Lung (tissue), 12 donors: Measurements from ENCODE around the gene CMBL. TPM values are rescaled to one million over a fixed set of nuclear protein-coding genes. Genes with fewer than 3 reads are reported as not detected.

Source experiments
- ATAC-seq: fragments of 200-7000 bp; cut with Tn5 transposase; one replicate; pipeline ENCODE4 v1.9.1; 2020; ENCODE audit warnings: moderate number of reproducible peaks; ENCODE audit not compliant: insufficient read depth, low FRiP score
- DNase-seq, 3 donors: peaks; one replicate each; pipeline ENCODE4 v3.0.0-alpha.2; 2013 to 2017
- H3K27ac ChIP-seq, 2 donors: one replicate each; pipeline ENCODE4 v1.5.1; 2013; ENCODE audit warnings: mild to moderate bottlenecking in 2 of 2, moderate library complexity in 2 of 2, control low read depth in 1 of 2, inconsistent platforms in 1 of 2, low read depth in 1 of 2, low read length in 1 of 2
- H3K27me3 ChIP-seq, 3 donors: one replicate each; pipeline ENCODE4 v1.5.1; 2013; ENCODE audit warnings: low read length in 2 of 3; ENCODE audit not compliant: control insufficient read depth in 3 of 3, insufficient read depth in 3 of 3
- H3K36me3 ChIP-seq, 4 donors: one replicate each; pipeline ENCODE4 v1.5.1; 2013; ENCODE audit warnings: low read length in 4 of 4, mild to moderate bottlenecking in 1 of 4, moderate library complexity in 1 of 4; ENCODE audit not compliant: control insufficient read depth in 4 of 4, insufficient read depth in 4 of 4
- H3K4me1 ChIP-seq, 5 donors: one replicate each; pipeline ENCODE4 v1.5.1; 2013; ENCODE audit warnings: low read length in 5 of 5, mild to moderate bottlenecking in 2 of 5, moderate library complexity in 1 of 5; ENCODE audit not compliant: control insufficient read depth in 5 of 5, insufficient read depth in 5 of 5
- H3K4me3 ChIP-seq: one replicate; pipeline ENCODE4 v1.5.1; 2013; ENCODE audit warnings: mild to moderate bottlenecking, control low read depth, moderate library complexity
- H3K9ac ChIP-seq, 2 donors: one replicate each; pipeline ENCODE4 v1.5.1; 2013; ENCODE audit warnings: low read length in 2 of 2, control low read depth in 1 of 2; ENCODE audit not compliant: insufficient read depth in 1 of 2
- H3K9me3 ChIP-seq, 4 donors: one replicate each; pipeline ENCODE4 v1.5.1; 2013; ENCODE audit warnings: low read length in 3 of 4, mild to moderate bottlenecking in 1 of 4, moderate library complexity in 1 of 4; ENCODE audit not compliant: control insufficient read depth in 4 of 4, insufficient read depth in 3 of 4
- WGBS, 2 donors: extraction: QIAGEN DNeasy Blood & Tissue Kit; methylation state at CpG; one replicate each; pipeline ENCODE4 v1.1.7; 2013; 5-methylcytosine and 5-hydroxymethylcytosine counted together
- polyA plus RNA-seq, 2 donors: library from polyadenylated mRNA; stranded (reverse); fragments of 200-250 nt; gene quantifications; one replicate each; pipeline ENCODE4 v1.2.1, GENCODE V29; 2013
- total RNA-seq, 2 donors: library from RNA; depleted of rRNA in 1 of 2; stranded (reverse); fragments of >200 nt in 1 of 2; gene quantifications; one replicate each; pipeline ENCODE4 v1.2.1, GENCODE V29; 2014 to 2021
- TF ChIP-seq, protein P1 (sequence below): IDR thresholded peaks from 2 replicates; pipeline ENCODE4 v1.5.1; 2012; ENCODE audit warnings: mild to moderate bottlenecking; ENCODE audit errors: control extremely low read depth, extremely low read depth
- donor health status: control.
- donor health status: control.
- donor health status: Bipolar disorder and iron deficiency.
- donor health status: healthy.
- donor health status: DM: yes; HTN: yes; CAD: no.

CMBL gene
- total and polyA plus RNA-seq, 4 donors: 8.1 to 15.9 (median 12.9) TPM

DNA sequence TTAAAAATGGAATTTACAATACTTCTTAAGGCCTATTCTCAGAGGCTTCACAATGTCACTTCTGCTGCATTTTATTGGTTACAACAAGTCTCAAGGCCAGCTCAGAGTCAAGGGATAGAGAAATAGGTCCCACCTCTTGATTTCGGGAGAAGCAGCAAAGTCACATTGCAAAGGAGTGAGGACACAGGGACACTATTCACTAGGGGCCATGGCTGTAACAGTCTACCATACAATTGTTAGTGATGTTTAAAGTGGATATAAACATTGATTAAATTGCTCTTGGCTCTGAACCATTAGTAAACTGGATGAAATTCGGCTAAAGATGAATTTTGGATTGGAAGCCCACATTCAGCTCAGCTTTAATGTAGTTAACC, 21.7 kb upstream of the CMBL start:
- no peak for ATAC-seq
- Histone ChIP-seq H3K27me3 (no peaks in the 10 kb centered on the region), H3K9ac (no peak overlapping the region), H3K9me3 (peaks cover 0 to under 1% (median 0%) of the 10 kb centered on the region in 4 donors), H3K27ac (peak overlapping the region; percentile 24 to 39), H3K4me1 (peaks cover 8 to 45% (median 30%) of the 10 kb centered on the region in 5 donors), H3K36me3 (no peaks in the 10 kb centered on the region), H3K4me3 (no peak overlapping the region)
- no peak for DNase-seq
- TF ChIP-seq, protein P1, sequence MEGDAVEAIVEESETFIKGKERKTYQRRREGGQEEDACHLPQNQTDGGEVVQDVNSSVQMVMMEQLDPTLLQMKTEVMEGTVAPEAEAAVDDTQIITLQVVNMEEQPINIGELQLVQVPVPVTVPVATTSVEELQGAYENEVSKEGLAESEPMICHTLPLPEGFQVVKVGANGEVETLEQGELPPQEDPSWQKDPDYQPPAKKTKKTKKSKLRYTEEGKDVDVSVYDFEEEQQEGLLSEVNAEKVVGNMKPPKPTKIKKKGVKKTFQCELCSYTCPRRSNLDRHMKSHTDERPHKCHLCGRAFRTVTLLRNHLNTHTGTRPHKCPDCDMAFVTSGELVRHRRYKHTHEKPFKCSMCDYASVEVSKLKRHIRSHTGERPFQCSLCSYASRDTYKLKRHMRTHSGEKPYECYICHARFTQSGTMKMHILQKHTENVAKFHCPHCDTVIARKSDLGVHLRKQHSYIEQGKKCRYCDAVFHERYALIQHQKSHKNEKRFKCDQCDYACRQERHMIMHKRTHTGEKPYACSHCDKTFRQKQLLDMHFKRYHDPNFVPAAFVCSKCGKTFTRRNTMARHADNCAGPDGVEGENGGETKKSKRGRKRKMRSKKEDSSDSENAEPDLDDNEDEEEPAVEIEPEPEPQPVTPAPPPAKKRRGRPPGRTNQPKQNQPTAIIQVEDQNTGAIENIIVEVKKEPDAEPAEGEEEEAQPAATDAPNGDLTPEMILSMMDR: no peak
- WGBS, 2 donors: 58 to 71% methylated on average over 2 of the region's 2 CpGs

DNA sequence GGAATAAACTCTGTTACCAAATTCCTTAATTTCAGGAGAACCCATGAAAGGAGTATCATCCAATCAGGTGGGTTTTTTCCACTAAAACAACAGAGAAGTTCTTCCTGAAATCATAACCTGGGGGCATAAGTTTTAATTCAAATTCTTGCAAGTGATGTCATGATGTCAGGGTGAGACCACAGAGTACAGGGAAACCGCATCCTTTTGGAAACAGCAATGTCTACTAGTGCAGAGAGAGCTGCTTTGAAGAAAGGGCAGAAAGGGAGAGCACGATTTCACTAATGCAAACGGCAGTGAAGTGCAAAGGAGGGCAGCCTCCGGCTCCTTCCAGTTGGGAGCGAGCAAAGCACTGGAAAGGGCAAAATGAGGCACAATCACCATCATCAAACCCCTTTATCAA, 20.6 kb upstream of the CMBL start:
- TF ChIP-seq, protein P1: no peak
- H3K27me3 ChIP-seq: no peaks in the 10 kb centered on the region
- no peak for DNase-seq
- H3K4me3 ChIP-seq: no peak overlapping the region
- H3K9me3 ChIP-seq: no peaks in the 10 kb centered on the region
- H3K9ac ChIP-seq: no peak overlapping the region
- H3K36me3 ChIP-seq: no peaks in the 10 kb centered on the region
- WGBS, 2 donors: 94 to 96% methylated on average over 5 of the region's 5 CpGs
- H3K27ac ChIP-seq: no peak overlapping the region
- no peak for ATAC-seq
- H3K4me1 ChIP-seq: peaks cover 8 to 44% (median 30%) of the 10 kb centered on the region in 5 donors

DNA sequence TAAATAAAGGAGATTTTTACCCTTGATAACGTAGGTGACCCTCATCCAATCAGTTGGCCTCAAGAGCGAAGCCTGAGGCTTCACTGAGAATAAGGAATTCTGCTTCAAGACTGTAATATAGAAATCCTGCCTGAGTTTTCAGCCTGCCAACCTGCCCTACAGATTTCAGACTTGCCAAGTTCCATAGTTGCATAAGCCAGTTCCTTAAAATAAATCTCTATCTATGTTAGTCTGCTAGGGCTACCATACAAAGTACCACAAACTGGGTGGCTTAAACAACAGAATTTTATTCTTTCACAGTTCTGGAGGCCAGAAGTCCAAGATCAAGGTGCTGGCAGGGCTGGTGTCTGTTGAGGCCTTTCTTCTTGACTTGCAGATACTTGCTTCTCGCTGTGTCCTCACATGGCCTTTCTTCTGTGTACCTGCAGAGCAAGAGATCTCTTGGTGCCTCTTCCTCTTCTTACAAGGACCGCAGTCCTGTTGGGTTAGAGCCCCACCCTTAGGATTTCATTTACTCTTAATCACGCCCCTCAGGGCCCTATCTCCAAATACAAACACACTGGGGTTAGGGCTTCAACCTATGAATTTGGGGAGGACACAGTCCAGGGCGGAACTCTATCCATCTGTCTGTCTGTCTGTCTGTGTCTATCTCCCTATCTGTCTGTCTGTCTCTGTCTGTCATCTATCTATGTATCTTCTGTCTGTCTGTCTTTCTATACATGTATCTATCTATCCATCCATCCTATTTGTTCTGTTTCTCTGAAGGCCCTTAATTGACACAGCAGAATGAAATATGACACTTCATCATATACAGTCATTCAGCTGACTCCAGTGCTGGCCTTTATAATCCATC, 17.0 kb upstream of the CMBL start:
- H3K9me3 ChIP-seq: no peaks in the 10 kb centered on the region
- WGBS, 2 donors: 80 to 86% methylated on average over 6 of the region's 6 CpGs
- no peak for ATAC-seq

More for the DNA sequence above, 17.0 kb upstream of the CMBL start:
- H3K27ac ChIP-seq: peak overlapping the region in 1 of 2 donors; percentile 26
- TF ChIP-seq, protein P1: no peak
- no peak for DNase-seq
- H3K27me3 ChIP-seq: no peaks in the 10 kb centered on the region
- H3K36me3 ChIP-seq: no peaks in the 10 kb centered on the region
- H3K4me1 ChIP-seq: peaks cover 0 to 11% (median 8%) of the 10 kb centered on the region in 5 donors
- no peak overlapping the region for H3K4me3 ChIP-seq
- H3K9ac ChIP-seq: no peak overlapping the region
